GM12873 (cell line): ENCODE measurements around the gene FMN2.
A peak's percentile ranks its signal among the peaks of the same experiment; 100 is the strongest.

Source experiments
- TF ChIP-seq, protein P1 (sequence below): IDR thresholded peaks from 2 replicates; pipeline ENCODE4 v1.5.1; 2012; ENCODE audit warnings: low read depth, mild to moderate bottlenecking, moderate library complexity, low read length, control low read depth; ENCODE audit not compliant: insufficient read depth; ENCODE audit errors: missing control alignments

The FMN2 gene

GRCh38 chr1:240152611-240153297, 61.1 kb downstream of the FMN2 start:
- TF ChIP-seq, protein P1, sequence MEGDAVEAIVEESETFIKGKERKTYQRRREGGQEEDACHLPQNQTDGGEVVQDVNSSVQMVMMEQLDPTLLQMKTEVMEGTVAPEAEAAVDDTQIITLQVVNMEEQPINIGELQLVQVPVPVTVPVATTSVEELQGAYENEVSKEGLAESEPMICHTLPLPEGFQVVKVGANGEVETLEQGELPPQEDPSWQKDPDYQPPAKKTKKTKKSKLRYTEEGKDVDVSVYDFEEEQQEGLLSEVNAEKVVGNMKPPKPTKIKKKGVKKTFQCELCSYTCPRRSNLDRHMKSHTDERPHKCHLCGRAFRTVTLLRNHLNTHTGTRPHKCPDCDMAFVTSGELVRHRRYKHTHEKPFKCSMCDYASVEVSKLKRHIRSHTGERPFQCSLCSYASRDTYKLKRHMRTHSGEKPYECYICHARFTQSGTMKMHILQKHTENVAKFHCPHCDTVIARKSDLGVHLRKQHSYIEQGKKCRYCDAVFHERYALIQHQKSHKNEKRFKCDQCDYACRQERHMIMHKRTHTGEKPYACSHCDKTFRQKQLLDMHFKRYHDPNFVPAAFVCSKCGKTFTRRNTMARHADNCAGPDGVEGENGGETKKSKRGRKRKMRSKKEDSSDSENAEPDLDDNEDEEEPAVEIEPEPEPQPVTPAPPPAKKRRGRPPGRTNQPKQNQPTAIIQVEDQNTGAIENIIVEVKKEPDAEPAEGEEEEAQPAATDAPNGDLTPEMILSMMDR = no peak

DNA sequence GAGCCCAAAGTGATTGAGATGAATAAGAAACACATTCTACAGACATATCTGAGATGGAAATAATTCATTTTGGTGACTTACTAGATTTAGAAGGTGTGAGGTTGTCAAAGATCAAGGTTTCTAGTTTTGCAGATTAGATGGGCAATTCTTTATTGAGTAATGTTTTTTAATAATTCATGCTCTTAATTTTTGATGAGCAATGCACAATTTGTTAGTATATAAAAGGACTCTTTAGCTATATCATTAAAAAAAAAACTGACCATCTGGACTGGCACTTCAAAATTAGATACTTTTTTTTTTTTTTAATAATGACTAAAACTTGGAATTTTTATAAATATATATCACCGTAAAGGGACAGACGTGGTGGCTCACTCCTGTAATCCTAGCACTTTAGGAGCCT, 63.9 kb downstream of the FMN2 start:
- TF ChIP-seq, protein P1 = no peak

DNA sequence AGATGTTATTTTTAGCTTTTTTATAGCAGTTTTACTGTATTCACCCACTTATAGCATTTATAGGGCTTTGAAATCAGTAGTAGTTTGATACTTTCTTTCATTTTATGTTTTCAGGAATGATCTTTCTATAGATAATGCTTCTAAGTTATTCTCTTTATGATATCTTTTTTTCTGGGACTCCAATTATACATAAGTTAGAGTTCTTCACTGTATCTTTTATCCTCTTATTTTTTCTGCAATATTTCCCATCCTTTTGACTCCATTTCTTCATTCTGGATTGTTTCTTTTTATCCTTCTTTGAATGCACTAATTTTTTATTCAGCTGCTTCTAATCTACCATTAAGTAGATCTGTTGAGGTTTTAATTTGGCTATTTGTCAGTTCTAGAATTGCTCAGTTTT, 73.1 kb downstream of the FMN2 start:
- TF ChIP-seq, protein P1 = no peak

DNA sequence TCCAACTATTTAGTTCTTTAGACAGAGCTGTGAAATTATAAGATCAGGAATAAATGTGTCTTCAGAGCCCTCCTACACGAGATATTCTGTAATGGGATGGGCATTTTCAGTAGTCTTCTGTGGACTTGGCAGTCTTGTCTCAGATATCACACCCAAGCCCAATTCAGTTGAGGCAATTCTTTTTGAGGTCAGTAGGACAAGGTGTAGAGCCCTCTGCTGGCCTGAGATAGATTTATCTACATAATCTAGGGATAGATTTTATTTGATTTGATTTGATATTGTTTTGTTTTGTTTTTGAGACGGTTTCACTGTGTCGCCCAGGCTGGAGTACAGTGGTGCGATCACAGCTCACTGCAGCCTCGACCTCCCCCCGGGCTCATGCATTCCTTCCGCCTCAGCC, 77.5 kb downstream of the FMN2 start:
- TF ChIP-seq, protein P1 = peak; percentile 10

- TF ChIP-seq, protein P1 = no peak
These were observed 78.6 kb downstream of the FMN2 start for GRCh38 chr1:240170266-240170665.

DNA sequence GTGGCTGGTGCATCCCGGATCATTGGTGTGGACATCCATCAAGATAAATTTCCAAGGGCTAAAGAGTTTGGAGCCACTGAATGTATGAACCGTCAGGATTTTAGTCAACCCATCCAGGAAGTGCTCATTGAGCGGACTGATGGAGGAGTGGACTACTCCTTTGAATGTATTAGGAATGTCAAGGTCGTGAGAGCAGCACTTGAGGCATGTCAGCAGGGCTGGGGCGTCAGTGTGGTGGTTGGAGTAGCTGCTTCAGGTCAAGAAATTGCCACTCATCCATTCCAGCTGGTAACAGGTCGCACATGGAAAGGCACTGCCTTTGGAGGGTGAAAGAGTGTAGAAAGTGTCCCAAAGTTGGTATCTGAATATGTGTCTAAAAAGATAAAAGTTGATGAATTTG, 79.1 kb downstream of the FMN2 start:
- TF ChIP-seq, protein P1 = no peak

DNA sequence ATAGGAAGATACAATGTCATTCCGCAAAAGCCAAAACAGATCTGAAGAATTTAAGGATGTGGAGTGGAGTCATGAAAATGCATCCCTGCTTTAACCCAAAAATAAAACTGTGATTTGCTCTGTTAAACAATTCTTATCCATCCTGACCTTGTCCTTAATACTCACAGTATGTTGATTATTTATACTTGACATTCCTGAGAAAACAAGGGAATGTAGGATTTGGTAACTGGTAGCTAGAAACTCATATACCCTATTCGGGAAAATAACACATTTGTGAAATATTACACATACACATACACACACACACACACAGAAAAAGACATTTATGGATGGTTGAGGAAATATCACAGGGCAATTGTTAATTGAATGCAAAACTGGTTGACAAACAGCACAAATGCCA, 80.2 kb downstream of the FMN2 start:
- TF ChIP-seq, protein P1 = no peak
